HG02642 (cell line): ENCODE results near the gene RSPH1.
A peak's percentile ranks its signal among the peaks of the same experiment; 100 is the strongest.

ENCODE experiments used
- ATAC-seq: cut with Tn5 transposase; IDR thresholded peaks from one replicate; pipeline ENCODE4 v1.9.1; 2021; ENCODE audit warnings: mild to moderate bottlenecking; ENCODE audit not compliant: unreplicated experiment, poor library complexity

RSPH1 gene

DNA sequence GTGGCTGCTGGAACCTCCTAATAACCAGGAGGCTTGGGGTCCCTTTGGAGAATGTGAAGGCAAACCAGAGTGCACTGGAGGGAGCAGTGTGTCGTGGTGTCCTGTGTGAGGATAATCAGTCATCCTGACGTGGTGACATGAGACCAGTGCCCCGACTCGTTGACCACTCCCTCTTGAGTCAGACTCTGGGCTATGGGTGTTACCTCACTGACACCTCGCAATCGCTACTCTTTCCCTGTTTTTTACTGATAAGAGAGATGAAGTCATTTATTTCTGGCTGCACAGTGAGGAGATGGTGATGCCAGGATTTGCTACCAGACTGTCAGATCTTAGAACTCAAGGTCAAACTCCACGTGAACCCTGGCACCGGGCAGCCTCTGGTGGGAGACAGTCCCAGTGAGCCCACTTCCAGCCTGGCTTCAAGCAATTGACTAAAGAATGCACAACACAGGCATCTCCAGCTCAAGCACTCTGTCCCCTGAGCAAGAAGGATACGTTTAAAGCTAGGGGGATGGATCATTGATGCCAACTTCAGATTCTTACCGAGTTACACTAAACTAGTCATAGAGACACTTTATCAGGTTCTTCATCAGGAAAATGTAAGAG is 62.0 kb downstream of the RSPH1 start:
- no peak for ATAC-seq

DNA sequence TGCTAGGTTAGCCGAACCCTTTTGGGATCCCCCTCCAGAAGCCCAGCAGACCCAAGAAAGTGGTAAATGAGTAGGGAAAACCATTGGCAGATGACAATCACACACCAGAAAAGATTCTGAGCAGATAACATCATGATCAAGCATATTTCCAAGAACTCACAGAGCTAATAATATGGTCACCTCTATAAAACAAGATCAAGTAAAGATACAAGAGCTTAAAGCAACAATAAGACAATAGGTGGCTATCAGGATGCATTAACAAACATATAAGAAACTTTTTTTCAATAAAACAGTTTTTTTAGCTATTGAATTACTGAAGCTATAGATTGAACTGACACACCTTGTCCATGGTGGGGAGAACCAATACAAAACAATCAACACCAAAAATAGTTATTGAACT is 63.3 kb downstream of the RSPH1 start:
- ATAC-seq, result no peak

DNA sequence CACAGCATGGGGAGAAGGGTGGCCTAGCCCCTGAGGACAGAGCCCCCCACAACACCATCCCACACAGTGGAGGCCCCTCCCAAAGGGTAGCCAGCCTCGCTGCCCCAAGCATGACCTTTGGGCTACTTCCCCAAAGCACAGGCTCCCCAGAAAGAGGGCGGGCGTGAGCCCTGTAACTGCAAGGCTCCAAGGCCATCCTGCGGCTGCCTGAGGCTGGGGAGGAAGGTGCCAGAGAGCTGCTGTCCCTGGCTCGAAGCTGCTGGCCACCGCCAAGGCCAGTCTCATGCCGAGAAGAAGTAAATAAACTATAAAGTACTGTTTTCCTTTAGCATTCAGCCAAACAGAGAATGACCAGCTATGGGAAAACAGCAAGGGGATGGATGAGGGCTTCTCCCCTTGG is 64.8 kb downstream of the RSPH1 start:
- no peak for ATAC-seq

DNA sequence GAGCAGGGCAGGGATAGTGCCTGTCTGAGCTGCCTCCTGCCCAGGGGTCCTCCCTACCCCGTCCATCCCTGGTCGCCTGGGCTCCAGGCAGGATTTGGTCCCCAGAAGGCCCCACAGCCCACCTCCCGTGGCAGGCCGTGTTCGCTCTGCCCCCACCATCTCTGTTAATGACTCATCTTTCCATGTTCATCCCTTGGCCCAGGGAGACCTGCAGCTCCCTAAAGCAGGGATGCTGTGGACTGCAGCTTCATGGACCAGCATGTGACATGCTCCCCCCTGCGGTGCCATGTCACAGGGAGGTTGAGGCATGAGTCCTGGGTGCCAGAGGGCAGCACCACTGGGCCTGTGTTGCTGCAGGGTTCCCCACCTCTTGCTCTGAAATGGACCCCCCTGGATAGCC is 65.5 kb downstream of the RSPH1 start:
- no peak for ATAC-seq

DNA sequence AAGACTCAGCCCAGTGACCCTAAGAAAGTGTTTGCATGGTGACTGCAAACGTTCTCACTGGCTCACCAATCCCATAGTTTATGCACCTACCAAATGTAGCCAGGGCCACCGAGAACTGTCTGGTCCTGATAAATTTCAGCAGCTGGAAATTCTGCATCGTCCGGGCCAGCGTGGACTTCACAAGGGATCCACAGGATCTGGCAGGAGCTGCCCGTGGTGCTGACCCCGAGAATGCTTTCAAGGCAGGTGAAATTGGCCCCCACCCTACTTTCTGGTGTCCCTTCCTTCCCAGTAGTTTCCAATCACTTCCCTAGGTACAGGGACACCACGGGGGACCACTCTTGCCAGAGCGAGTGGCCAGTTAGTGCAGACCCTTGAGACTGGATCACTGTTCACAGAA is 66.2 kb downstream of the RSPH1 start:
- ATAC-seq, result no peak

DNA sequence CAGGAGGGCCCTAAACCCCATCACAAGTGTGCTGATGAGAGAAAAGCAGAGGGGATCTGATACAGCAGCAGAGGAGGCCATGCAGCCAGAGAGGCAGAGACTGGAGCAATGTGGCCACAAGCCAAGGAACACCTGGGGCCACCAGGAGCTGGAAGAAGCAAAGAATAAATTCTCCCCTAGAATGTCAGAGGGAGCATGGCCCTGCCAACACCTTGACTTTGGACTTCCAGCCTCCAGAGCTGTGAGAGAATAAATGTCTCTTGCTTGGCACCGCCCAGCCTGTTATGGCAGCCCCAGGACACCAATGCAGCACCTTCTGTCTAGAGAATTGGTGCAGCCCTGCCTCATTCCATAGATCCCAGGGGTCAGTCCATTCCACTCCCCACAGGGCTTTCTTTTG is 67.0 kb downstream of the RSPH1 start:
- ATAC-seq, result no peak

DNA sequence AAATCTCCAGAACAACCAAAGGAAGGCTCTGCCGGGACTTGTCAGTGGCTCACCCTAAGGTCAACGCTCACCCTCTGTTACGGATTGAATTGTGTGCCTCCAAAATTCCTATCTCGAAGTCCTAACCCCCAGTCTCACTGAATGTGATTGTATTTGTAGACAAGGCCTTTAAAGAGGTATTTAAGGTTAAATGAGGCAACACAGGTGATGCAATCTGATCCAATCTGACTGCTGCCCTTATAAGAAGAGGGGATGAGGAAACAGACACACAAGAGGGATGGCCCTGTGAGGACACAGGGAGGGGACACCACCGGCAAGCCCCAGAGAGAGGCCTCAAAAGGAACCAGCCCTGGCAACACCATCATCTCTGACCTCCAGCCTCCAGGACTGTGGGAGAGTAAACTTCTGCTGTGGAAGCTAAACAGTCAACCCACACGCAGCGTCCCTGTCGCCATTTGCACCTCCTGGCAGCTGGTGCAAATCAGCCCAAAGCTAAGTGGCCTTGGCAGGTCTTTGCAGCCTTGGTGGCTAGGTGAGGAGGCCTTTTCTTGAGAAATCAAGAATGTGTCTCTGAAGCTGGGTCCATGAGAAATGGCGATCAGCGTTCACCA is 68.1 kb downstream of the RSPH1 start:
- no peak for ATAC-seq

DNA sequence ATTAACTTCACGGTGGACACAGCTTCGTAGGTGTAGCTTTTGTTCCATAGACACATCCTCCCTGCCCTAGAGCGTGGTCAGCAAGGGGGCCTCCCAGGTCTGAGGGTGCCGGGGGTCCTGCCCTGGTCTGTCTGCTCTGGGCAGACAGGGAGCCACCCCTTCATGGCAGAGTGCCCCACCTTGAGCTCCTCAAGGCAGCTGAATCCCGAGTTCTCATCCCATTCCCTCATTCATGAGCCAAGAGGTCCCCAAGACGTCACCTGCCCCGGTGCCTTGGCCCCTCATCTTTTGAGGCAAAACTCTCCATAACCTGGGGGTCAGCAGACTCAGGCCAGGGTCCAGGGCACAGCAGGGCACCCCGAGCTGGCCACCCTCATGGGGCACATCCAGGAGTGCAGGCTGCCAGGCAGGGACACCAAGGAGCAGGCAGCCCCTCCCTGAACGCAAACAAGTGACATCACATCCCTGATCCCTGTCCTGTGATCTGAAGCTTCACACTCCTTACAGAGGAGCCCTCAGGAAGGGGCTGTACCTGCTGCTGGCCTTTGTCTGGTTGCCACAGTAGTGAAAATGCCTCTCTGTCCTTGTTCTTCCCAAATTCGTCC is 69.0 kb downstream of the RSPH1 start:
- ATAC-seq, result no peak

DNA sequence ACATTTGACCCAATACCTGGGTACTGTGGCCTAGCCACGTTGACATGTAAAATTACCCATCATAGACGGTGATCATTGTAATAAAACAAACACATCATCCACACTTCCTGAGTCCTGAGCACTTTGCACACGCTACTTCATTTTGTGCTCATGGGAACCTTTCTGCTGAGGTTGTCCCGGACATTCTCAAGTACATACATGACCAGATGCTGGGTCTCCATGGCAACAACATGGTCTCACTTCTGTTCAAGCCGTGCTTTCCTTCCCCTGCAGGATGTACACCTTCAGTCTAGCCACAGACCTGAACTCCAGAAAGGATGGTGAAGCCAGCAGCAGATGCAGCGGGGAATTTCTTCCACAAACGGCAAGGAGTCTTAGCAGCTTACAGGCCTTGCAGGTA is 69.6 kb downstream of the RSPH1 start:
- ATAC-seq, result no peak

DNA sequence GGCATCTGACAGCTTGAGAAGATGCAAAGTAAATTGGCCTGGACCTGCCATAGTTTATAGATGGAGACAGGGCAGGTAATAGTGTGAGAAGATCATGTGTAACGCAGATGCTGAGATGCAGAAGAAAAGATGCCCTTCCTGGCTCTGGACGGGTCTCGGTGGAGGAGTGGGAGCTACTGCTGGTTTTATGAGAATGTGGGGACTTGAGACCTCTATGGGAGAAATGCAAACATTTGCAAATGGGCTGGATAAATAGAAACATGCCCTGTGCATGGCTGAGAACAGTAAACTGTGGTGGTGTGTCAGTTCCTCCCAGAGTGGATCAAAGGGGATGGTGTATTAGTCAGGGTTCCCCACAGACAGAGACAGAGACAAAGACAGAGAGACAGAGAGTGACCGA is 70.4 kb downstream of the RSPH1 start:
- ATAC-seq, result no peak

DNA sequence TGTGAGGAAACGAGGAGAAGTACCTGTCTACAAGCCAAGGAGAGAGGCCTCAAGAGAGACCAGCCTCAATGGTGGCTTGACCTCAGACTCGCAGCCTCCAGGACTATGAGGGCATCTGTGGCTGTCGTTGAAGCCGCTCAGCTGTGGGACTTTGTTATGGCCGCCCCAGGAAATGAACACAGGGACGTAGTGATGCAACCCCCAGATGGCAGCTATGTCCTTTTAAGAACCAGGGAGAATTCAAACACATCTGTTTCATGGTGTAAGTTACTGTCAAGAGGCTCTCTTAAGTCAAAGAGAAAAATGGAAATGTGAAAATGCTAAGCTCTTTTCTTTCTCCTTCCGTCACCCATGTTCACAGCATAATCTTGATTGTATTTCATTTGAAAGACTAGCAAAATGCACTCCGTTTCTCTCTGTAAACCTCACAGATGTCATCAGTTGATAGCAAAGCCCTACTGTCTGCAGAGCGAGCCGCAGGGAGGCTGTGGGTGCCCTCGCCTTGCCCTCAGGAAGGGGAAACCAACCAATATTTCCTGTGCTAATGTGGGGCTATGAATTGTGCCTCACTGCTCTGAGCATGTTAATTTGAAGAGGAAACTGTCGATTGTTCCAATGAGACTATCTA is 71.0 kb downstream of the RSPH1 start:
- no peak for ATAC-seq

DNA sequence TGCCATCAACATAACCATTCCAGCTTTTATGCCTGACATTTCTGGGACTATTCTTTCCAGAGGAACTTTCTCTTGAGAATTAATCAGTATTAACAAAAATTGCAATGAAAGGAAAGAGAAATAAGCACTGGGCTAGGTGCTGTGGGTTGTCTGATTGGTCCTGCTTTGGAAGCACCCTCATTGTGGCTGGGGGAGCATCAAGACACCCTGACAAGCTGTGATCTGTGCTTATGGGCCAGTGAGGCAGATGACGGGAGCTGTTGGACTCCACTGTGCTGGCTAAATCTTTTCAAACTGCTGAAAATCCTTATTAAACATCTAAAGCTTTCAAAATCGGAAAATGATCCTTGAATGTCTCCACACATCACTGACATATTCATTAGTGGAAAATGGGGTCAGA is 72.3 kb downstream of the RSPH1 start:
- no peak for ATAC-seq

DNA sequence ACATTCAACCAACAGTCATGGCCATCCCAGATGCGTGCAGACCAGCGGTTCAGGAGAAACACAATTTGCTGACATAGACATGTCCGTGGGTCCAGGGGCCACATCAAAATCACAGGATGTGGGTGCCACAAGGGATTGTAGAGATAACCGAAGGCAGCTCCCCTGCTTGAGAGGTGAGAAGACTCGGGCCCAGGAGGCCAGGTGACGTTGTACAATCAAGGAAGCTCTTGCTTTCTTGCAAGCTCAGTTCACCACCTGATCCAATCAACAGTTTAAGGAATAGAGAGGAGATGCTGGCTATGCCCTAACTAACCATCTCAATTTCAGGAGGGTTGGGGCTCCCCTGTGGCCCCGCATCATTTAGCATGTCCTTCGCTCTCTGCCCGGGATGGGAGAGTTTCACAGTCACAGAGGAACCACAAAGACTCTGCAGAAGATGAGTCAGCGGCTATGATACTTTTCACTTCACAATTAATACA is 72.8 kb downstream of the RSPH1 start:
- peak; percentile 58 for ATAC-seq
